Spleen (tissue), 11 donors: ENCODE data around the gene UPK1A. TPM values are rescaled to one million over a fixed set of nuclear protein-coding genes. Genes with fewer than 3 reads are reported as not detected.

Experiments used
- DNase-seq: peaks from one replicate; pipeline ENCODE4 v3.0.0-alpha.2; 2020
- H3K27ac ChIP-seq, 8 donors: fragments of 200-600 bp; sonication (generic) in 7 of 8; 1 replicate in 4 of 8; 2 replicates in 4 of 8; pipeline versions ENCODE4 v1.5.0 to v1.8.0; 2016 to 2021; ENCODE audit warnings: inconsistent platforms in 4 of 8, mild to moderate bottlenecking in 4 of 8, moderate library complexity in 1 of 8
- H3K27me3 ChIP-seq, 7 donors: fragments of 200-600 bp; sonication (generic) in 6 of 7; replicated peaks in 1 of 7; 1 replicate in 4 of 7; 2 replicates in 3 of 7; pipeline versions ENCODE4 v1.5.0 to v1.8.0; 2016 to 2021; ENCODE audit warnings: inconsistent platforms in 3 of 7, mild to moderate bottlenecking in 1 of 7
- H3K36me3 ChIP-seq, 6 donors: fragments of 200-600 bp; sonication (generic) in 5 of 6; 1 replicate in 4 of 6; 2 replicates in 2 of 6; pipeline versions ENCODE4 v1.5.0 to v1.8.0; 2016 to 2021; ENCODE audit warnings: inconsistent platforms in 2 of 6
- H3K4me1 ChIP-seq, 6 donors: fragments of 200-600 bp; sonication (generic) in 5 of 6; 1 replicate in 3 of 6; 2 replicates in 3 of 6; pipeline versions ENCODE4 v1.5.0 to v1.8.0; 2016 to 2021; ENCODE audit warnings: inconsistent platforms in 3 of 6
- H3K4me3 ChIP-seq, 8 donors: fragments of 200-600 bp; sonication (generic) in 7 of 8; 1 replicate in 4 of 8; 2 replicates in 4 of 8; pipeline versions ENCODE4 v1.5.0 to v1.8.0; 2016 to 2021; ENCODE audit warnings: inconsistent platforms in 4 of 8, mild to moderate bottlenecking in 4 of 8, moderate library complexity in 2 of 8
- H3K9me3 ChIP-seq, 8 donors: fragments of 200-600 bp; sonication (generic) in 7 of 8; 1 replicate in 4 of 8; 2 replicates in 4 of 8; pipeline versions ENCODE4 v1.5.0 to v1.8.0; 2016 to 2021; ENCODE audit warnings: inconsistent platforms in 4 of 8
- POLR2A ChIP-seq, 3 donors: fragments of 450-650 bp; IDR thresholded peaks; one replicate each; pipeline ENCODE4 v1.5.1; 2017; ENCODE audit warnings: antibody characterized with exemption in 3 of 3, mild to moderate bottlenecking in 1 of 3
- POLR2AphosphoS5 ChIP-seq, 3 donors: sonication (generic); formaldehyde crosslinking; IDR thresholded peaks; one replicate each; pipeline ENCODE4 v1.5.1; 2017; ENCODE audit warnings: antibody characterized with exemption in 3 of 3
- WGBS, 5 donors: extraction: QIAGEN DNeasy Blood & Tissue Kit in 3 of 5; methylation state at CpG; one replicate each; pipeline versions ENCODE4 v1.1.5 to v1.1.7; 2013 to 2018; 5-methylcytosine and 5-hydroxymethylcytosine counted together
- intact Hi-C: fragments of 100-400 bp; cut with DNase I; formaldehyde crosslinking; loops from one replicate; pipeline ENCODE4 v1.15.0; 2023; ENCODE audit warnings: low total_unique reads
- polyA plus RNA-seq, 3 donors: library from polyadenylated mRNA; stranded (reverse); fragments of 200-250 nt; gene quantifications; one replicate each; pipeline ENCODE4 v1.2.1, GENCODE V29; 2013
- total RNA-seq, 7 donors: library from RNA; depleted of rRNA in 3 of 7; stranded (reverse); fragments of >200 nt in 3 of 7; fragmentation: NEBNext Ultra II Directional in 4 of 7; extraction: Animal tissue kit (Norgen Biotek cat#: 25700) in 4 of 7; gene quantifications; one replicate each; pipeline versions ENCODE4 v1.1.0 to v1.2.1, GENCODE V29; 2016 to 2021
- TF ChIP-seq, protein P1 (sequence below), 11 experiments: fragments of 200-600 bp in 7 of 11; fragments of 450-650 bp in 4 of 11; sonication (generic) in 4 of 11; IDR thresholded peaks in 8 of 11; conservative IDR thresholded peaks in 3 of 11; 1 replicate in 7 of 11; 2 replicates in 4 of 11; pipeline versions ENCODE4 v1.4.0 to v1.8.0; 2016 to 2021; ENCODE audit warnings: antibody characterized with exemption in 11 of 11, inconsistent platforms in 4 of 11, mild to moderate bottlenecking in 1 of 11
- donor health status: healthy with polysubstance abuse.
- donor health status: DM: no; HTN: no; CAD: no; lungs with moderate emphysema.
- donor health status: DM: no; HTN: no; CAD: no.
- donor health status: Bipolar disorder and iron deficiency.
- donor health status: healthy.
- donor health status: DM: no; HTN: no; CAD: no.
- donor health status: DM: yes; HTN: yes; CAD: no.

The UPK1A gene
- total and polyA plus RNA-seq, 10 donors = 0.11 TPM; not detected in 9

DNA sequence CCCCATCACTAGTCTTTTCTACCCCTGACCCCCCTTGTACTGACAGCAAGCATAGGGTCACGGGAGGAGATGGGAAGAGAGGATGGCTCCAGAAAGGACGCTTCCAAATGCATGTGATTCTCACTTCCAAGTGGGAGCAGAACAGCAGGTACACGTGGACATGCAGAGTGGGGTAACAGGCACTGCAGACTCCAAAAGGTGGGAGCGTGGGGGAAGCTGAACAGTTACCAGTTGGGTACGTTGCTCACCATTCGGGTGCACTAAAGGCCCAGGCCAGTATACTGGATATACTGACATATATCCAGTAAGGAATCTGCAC, 27.0 kb upstream of the UPK1A start:
- Histone ChIP-seq H3K4me1 (peaks cover 0 to 33% (median 27%) of the 10 kb centered on the region in 6 donors), H3K9me3 (no peaks in the 10 kb centered on the region), H3K36me3 (peaks cover 7 to 43% (median 41%) of the 10 kb centered on the region in 6 donors), H3K27ac (no peak overlapping the region), H3K4me3 (no peak overlapping the region), H3K27me3 (peaks cover 0 to 10% (median 0%) of the 10 kb centered on the region in 7 donors)
- TF ChIP-seq POLR2AphosphoS5 (IDR thresholded peaks at IDR 0.05) (no peak), POLR2A (IDR thresholded peaks at IDR 0.05) (no peak)
- TF ChIP-seq, protein P1, sequence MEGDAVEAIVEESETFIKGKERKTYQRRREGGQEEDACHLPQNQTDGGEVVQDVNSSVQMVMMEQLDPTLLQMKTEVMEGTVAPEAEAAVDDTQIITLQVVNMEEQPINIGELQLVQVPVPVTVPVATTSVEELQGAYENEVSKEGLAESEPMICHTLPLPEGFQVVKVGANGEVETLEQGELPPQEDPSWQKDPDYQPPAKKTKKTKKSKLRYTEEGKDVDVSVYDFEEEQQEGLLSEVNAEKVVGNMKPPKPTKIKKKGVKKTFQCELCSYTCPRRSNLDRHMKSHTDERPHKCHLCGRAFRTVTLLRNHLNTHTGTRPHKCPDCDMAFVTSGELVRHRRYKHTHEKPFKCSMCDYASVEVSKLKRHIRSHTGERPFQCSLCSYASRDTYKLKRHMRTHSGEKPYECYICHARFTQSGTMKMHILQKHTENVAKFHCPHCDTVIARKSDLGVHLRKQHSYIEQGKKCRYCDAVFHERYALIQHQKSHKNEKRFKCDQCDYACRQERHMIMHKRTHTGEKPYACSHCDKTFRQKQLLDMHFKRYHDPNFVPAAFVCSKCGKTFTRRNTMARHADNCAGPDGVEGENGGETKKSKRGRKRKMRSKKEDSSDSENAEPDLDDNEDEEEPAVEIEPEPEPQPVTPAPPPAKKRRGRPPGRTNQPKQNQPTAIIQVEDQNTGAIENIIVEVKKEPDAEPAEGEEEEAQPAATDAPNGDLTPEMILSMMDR (IDR thresholded peaks at IDR 0.05 in 8 of 11, conservative IDR thresholded peaks at IDR 0.05 in 3 of 11) = no peak
- WGBS, 5 donors = 59 to 82% (median 70%) methylated on average over 6 of the region's 6 CpGs
- intact Hi-C loops = no loop called here
- peak; percentile 41 for DNase-seq

DNA sequence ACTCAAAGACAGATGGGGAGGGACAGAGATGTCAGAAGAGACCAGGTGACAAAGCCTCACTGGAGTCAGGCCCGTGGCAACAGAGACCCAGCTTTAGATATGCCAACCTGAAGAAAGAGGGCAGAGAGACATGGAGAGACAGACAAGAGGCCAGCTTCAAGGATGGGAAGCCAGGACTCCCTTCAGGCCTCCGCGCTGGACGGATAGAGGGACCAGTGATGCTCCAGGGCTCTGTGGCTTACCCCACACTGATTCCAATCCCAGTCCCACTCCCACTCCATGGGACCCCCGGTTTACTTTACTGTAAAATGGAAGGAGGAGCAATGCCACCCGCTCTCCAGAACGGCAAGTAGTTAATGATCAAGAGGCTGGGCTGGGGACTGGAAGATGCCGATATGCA, 26.5 kb upstream of the UPK1A start:
- no peak overlapping the region for H3K4me3 ChIP-seq
- H3K4me1 ChIP-seq = peaks cover 0 to 39% (median 31%) of the 10 kb centered on the region in 6 donors
- H3K27ac ChIP-seq = no peak overlapping the region
- DNase-seq = no peak
- peaks cover 0 to 10% (median 0%) of the 10 kb centered on the region in 7 donors for H3K27me3 ChIP-seq
- 81 to 88% (median 88%) methylated on average over 8 of the region's 8 CpGs for WGBS, 5 donors
- intact Hi-C loops = no loop called here
- no peak for TF ChIP-seq POLR2A (IDR thresholded peaks at IDR 0.05)
- H3K9me3 ChIP-seq = no peaks in the 10 kb centered on the region
- peaks cover 5 to 37% (median 35%) of the 10 kb centered on the region in 6 donors for H3K36me3 ChIP-seq

DNA sequence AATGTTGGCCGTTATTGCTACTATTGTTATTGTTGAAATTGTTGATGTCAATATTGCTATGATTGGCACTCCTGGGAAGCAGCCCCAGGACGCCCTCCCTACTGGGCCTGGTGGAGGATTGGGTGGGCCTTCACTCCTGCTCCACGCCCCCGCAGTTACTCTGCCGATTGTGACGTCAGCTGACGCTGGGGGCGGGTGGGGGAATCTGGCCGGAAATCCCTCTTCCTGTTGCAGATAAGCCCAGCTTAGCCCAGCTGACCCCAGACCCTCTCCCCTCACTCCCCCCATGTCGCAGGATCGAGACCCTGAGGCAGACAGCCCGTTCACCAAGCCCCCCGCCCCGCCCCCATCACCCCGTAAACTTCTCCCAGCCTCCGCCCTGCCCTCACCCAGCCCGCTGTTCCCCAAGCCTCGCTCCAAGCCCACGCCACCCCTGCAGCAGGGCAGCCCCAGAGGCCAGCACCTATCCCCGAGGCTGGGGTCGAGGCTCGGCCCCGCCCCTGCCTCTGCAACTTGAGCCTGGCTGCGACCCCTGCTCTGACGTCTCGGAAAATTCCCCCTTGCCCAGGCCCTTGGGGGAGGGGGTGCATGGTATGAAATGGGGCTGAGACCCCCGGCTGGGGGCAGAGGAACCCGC, 24.7 kb upstream of the UPK1A start, which contains the start of gene ETV2:
ETV2 (plus strand) TSS at position 231 of the 637 bp plus-strand sequence. CDS start 716 bp downstream, outside the sequence.
- peaks cover 0 to 10% (median 0%) of the 10 kb centered on the region in 7 donors for H3K27me3 ChIP-seq
- H3K36me3 ChIP-seq = peaks cover 5 to 19% (median 18%) of the 10 kb centered on the region in 6 donors
- H3K9me3 ChIP-seq = no peaks in the 10 kb centered on the region
- peaks cover 0 to 52% (median 38%) of the 10 kb centered on the region in 6 donors for H3K4me1 ChIP-seq
- H3K27ac ChIP-seq = peak within 1 kb of the TSS in 5 of 8 donors; percentile 29 to 95 (median 92)
- WGBS, 5 donors = 11 to 18% (median 17%) methylated on average over 20 to 28 of the region's 28 CpGs
- H3K4me3 ChIP-seq = peak within 1 kb of the TSS in 1 of 8 donors; percentile 84
- intact Hi-C loops = no loop called here
- peak; percentile 84 for DNase-seq
- TF ChIP-seq POLR2A (IDR thresholded peaks at IDR 0.05) = no peak
- peak; percentile 16 to 37 (median 17) for TF ChIP-seq POLR2AphosphoS5 (IDR thresholded peaks at IDR 0.05)

DNA sequence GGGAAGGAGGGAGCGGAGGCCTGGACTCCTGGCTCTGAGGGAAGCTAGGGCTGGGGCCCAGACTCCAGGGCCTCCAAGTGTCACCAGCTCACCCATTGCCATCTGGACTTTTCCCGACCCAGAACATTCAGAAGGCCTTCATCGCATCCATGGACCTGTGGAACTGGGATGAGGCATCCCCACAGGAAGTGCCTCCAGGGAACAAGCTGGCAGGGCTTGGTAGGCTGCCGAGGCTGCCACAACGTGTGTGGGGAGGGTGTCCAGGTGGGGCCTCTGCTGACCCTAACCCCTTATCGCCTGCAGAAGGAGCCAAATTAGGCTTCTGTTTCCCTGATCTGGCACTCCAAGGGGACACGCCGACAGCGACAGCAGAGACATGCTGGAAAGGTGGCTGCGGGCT, 24.0 kb upstream of the UPK1A start:
- intact Hi-C loops = no loop called here
- Histone ChIP-seq H3K27me3 (peaks cover 0 to 10% (median 0%) of the 10 kb centered on the region in 7 donors), H3K4me1 (peaks cover 0 to 55% (median 38%) of the 10 kb centered on the region in 6 donors), H3K9me3 (no peaks in the 10 kb centered on the region), H3K4me3 (peak overlapping the region in 1 of 8 donors; percentile 84), H3K27ac (peak overlapping the region in 5 of 8 donors; percentile 29 to 95 (median 92)), H3K36me3 (peaks cover 3 to 12% (median 11%) of the 10 kb centered on the region in 6 donors)
- 77 to 87% (median 84%) methylated on average over 9 to 10 of the region's 10 CpGs for WGBS, 5 donors
- no peak for TF ChIP-seq POLR2AphosphoS5 (IDR thresholded peaks at IDR 0.05)
- TF ChIP-seq POLR2A (IDR thresholded peaks at IDR 0.05) = no peak
- TF ChIP-seq, protein P1 (IDR thresholded peaks at IDR 0.05 in 8 of 11, conservative IDR thresholded peaks at IDR 0.05 in 3 of 11) = no peak
- DNase-seq = no peak

DNA sequence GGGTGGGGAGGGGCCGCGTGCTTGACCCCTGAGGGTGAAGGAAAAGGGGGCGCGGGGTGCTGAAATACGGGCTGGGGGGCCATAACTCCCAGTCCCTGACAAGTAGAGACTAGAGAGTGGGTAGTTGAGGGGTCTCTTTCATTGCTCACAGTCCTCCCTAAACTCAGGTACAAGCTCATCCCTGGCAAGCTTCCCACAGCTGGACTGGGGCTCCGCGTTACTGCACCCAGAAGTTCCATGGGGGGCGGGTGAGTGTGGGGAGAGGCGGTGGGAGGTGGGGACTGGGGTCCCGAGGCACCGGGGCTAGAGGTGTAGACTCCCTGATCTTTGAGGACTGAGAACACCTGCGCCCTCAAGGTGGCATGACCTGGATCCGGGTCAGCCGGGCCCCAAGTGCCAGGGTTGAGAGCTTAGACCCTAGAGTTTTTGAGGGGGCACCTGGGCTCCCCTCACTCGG, 23.5 kb upstream of the UPK1A start:
- WGBS, 5 donors = 38 to 66% (median 49%) methylated on average over 7 to 15 of the region's 15 CpGs
- Histone ChIP-seq H3K4me3 (peak overlapping the region; percentile 64 to 84 (median 68)), H3K4me1 (peaks cover 4 to 60% (median 43%) of the 10 kb centered on the region in 6 donors), H3K9me3 (no peaks in the 10 kb centered on the region), H3K27ac (peak overlapping the region; percentile 61 to 95 (median 92)), H3K27me3 (peaks cover 0 to 10% (median 0%) of the 10 kb centered on the region in 7 donors), H3K36me3 (peaks cover 0 to 7% (median 6%) of the 10 kb centered on the region in 6 donors)
- DNase-seq = no peak
- intact Hi-C loops = no loop called here
- TF ChIP-seq, protein P1 (IDR thresholded peaks at IDR 0.05 in 8 of 11, conservative IDR thresholded peaks at IDR 0.05 in 3 of 11) = no peak
- TF ChIP-seq POLR2A (IDR thresholded peaks at IDR 0.05) = no peak
- TF ChIP-seq POLR2AphosphoS5 (IDR thresholded peaks at IDR 0.05) = no peak
